Endothelial cell of umbilical vein (primary cell): ENCODE results near the gene BPGM.

ENCODE experiments used
- CTCF ChIP-seq, 2 donors: IDR thresholded peaks; 1 replicate in 1 of 2; 2 replicates in 1 of 2; pipeline ENCODE4 v1.5.1; 2011; ENCODE audit warnings: low read length in 2 of 2, mild to moderate bottlenecking in 2 of 2, moderate library complexity in 2 of 2, control low read depth in 1 of 2, inconsistent platforms in 1 of 2, low read depth in 1 of 2; ENCODE audit not compliant: insufficient read depth in 1 of 2; ENCODE audit errors: extremely low read depth in 1 of 2
- GATA2 ChIP-seq: IDR thresholded peaks from 2 replicates; pipeline ENCODE4 v1.7.0; 2011; ENCODE audit warnings: low read depth, mild to moderate bottlenecking, moderate library complexity, mixed read lengths, low read length; ENCODE audit not compliant: insufficient read length, insufficient read depth
- JUN ChIP-seq: IDR thresholded peaks from 2 replicates; pipeline ENCODE4 v1.6.1; 2011; ENCODE audit warnings: borderline replicate concordance, low read depth; ENCODE audit not compliant: insufficient read length, insufficient read depth
- POLR2A ChIP-seq: IDR thresholded peaks from 2 replicates; pipeline ENCODE4 v1.6.1; 2012; ENCODE audit warnings: low read depth, mild to moderate bottlenecking, control low read depth, low read length
- TF ChIP-seq, protein P1 (sequence below): IDR thresholded peaks from 2 replicates; pipeline ENCODE4 v1.6.1; 2011; ENCODE audit not compliant: insufficient read depth, insufficient read length

DNA sequence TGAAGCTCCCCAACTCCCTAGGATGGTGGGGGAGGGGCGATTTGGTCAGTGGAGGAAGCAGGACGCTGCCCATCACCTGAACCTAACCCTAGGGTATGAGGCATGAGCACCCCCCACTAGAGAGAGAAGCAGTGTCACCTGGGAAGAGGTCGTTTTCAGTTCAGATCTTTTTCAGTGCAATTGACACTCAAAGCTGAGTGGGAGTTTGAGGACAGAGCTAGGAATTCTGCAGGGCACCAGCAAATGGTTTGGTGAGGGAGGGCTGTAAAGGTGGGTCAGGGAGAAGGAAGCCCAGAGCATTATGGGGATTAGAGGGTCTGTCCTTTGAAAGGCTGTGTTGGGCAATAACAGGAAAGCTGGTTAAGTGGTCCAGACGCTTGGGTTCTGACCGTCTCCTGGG is 10.9 kb downstream of the BPGM start:
- TF ChIP-seq CTCF (IDR thresholded peaks at IDR 0.05; ENCODE audit: extremely low read depth in 1 of 2, insufficient read depth in 1 of 2, low read depth in 1 of 2, low read length in 2 of 2) (no peak), GATA2 (no peak), POLR2A (no peak), JUN (no peak)
- TF ChIP-seq, protein P1, sequence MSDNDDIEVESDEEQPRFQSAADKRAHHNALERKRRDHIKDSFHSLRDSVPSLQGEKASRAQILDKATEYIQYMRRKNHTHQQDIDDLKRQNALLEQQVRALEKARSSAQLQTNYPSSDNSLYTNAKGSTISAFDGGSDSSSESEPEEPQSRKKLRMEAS: no peak
